Measurements from ENCODE around the gene STK32A. TPM values are rescaled to one million over a fixed set of nuclear protein-coding genes. Genes with fewer than 3 reads are reported as not detected.

The STK32A gene
- total and polyA plus RNA-seq, 11 donors: 0.15 to 1.4 (median 0.30) TPM

GRCh38 chr5:147327905-147328304, 93.1 kb downstream of the STK32A start:
- 84 to 92% (median 87%) methylated on average over 2 of the region's 2 CpGs for WGBS, 4 donors

DNA sequence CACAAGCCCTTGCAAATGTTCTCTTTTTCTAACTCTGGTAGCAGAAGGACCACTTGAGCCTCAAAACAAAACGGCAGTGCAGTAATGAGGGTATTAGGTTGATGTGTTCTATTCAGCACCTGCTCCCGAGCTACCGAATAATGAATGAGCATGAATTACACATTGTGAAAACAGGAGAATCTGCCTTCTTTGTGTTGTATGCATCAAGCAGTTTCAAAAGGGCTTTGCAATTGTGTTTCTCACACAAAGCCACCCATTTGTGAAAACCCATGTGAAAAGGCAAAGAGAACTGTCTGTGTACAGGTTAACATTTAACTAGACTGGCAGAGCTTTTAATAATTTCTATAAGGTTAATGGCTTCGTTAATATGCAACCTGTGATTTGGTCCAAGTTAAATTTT, 97.8 kb downstream of the STK32A start:
- no peaks in the 10 kb centered on the region for H3K9me3 ChIP-seq

More at GRCh38 chr5:147327905-147328304, 93.1 kb downstream of the STK32A start:
- no peaks in the 10 kb centered on the region for H3K27me3 ChIP-seq
- no peaks in the 10 kb centered on the region for H3K9me3 ChIP-seq
- no peak for ATAC-seq
- no peak for DNase-seq
- H3K36me3 ChIP-seq: no peaks in the 10 kb centered on the region
- no peak for TF ChIP-seq POLR2A (IDR thresholded peaks at IDR 0.05)
- TF ChIP-seq, protein P1, sequence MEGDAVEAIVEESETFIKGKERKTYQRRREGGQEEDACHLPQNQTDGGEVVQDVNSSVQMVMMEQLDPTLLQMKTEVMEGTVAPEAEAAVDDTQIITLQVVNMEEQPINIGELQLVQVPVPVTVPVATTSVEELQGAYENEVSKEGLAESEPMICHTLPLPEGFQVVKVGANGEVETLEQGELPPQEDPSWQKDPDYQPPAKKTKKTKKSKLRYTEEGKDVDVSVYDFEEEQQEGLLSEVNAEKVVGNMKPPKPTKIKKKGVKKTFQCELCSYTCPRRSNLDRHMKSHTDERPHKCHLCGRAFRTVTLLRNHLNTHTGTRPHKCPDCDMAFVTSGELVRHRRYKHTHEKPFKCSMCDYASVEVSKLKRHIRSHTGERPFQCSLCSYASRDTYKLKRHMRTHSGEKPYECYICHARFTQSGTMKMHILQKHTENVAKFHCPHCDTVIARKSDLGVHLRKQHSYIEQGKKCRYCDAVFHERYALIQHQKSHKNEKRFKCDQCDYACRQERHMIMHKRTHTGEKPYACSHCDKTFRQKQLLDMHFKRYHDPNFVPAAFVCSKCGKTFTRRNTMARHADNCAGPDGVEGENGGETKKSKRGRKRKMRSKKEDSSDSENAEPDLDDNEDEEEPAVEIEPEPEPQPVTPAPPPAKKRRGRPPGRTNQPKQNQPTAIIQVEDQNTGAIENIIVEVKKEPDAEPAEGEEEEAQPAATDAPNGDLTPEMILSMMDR (IDR thresholded peaks at IDR 0.05): no peak
- intact Hi-C loops (cut with DNase I): no loop called here
- no peak overlapping the region for H3K27ac ChIP-seq
- no peaks in the 10 kb centered on the region for H3K4me1 ChIP-seq
- H3K4me3 ChIP-seq: no peak overlapping the region

GRCh38 chr5:147336876-147337275, 102.0 kb downstream of the STK32A start:
- WGBS, 4 donors: 75 to 85% (median 84%) methylated on average over 4 of the region's 4 CpGs
- ATAC-seq (no peak), DNase-seq (no peak)
- Histone ChIP-seq H3K9me3 (peaks cover 0 to 12% (median 0%) of the 10 kb centered on the region in 12 donors), H3K4me1 (no peaks in the 10 kb centered on the region), H3K36me3 (no peaks in the 10 kb centered on the region), H3K27me3 (peaks cover 0 to 4% (median 0%) of the 10 kb centered on the region in 9 donors), H3K27ac (no peak overlapping the region), H3K4me3 (no peak overlapping the region)
- intact Hi-C loops (cut with DNase I): no loop called here
- TF ChIP-seq POLR2A (IDR thresholded peaks at IDR 0.05): no peak
- TF ChIP-seq, protein P1 (IDR thresholded peaks at IDR 0.05): no peak

More for the DNA sequence above, 97.8 kb downstream of the STK32A start:
- Histone ChIP-seq H3K27me3 (no peaks in the 10 kb centered on the region), H3K4me3 (no peak overlapping the region), H3K36me3 (no peaks in the 10 kb centered on the region), H3K4me1 (no peaks in the 10 kb centered on the region), H3K27ac (no peak overlapping the region)
- intact Hi-C loops (cut with DNase I): no loop called here
- no peak for TF ChIP-seq POLR2A (IDR thresholded peaks at IDR 0.05)
- TF ChIP-seq, protein P1 (IDR thresholded peaks at IDR 0.05): no peak
- no peak for ATAC-seq
- WGBS, 4 donors: 78 to 83% (median 82%) methylated on average over 4 of the region's 4 CpGs
- DNase-seq: no peak

DNA sequence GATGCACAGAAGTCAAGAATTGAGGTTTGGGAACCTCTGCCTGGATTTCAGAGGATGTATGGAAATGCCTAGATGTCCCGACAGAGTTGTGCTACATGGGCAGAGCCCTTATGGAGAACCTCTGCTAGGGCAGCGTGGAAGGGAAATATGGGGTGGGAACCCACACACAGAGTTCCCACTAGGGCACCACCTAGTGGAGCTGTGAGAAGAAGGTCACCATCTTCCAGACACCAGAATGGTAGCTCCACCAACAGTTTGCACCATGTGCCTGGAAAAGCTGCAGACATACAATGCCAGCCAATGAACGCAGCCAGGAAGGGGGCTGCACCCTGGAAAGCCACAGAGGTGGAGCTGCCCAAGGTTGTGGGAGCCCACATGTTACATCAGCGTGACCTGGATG, 104.5 kb downstream of the STK32A start:
- no peaks in the 10 kb centered on the region for H3K4me1 ChIP-seq
- peaks cover 0 to 4% (median 0%) of the 10 kb centered on the region in 9 donors for H3K27me3 ChIP-seq
- no peak for TF ChIP-seq POLR2A (IDR thresholded peaks at IDR 0.05)
- TF ChIP-seq, protein P1 (IDR thresholded peaks at IDR 0.05): no peak
- no peak for DNase-seq
- ATAC-seq: no peak
- intact Hi-C loops (cut with DNase I): no loop called here
- WGBS, 4 donors: 91 to 94% (median 92%) methylated on average over 4 of the region's 4 CpGs
- peaks cover 0 to 12% (median 0%) of the 10 kb centered on the region in 12 donors for H3K9me3 ChIP-seq
- no peak overlapping the region for H3K4me3 ChIP-seq
- no peaks in the 10 kb centered on the region for H3K36me3 ChIP-seq
- H3K27ac ChIP-seq: no peak overlapping the region

Data from heart left ventricle (tissue), 16 donors.